Calu3 (cell line): ENCODE results near the gene FER. TPM values are rescaled to one million over a fixed set of nuclear protein-coding genes. Genes with fewer than 3 reads are reported as not detected.

ENCODE experiments used
- BruUV-seq: library from RNA; stranded (reverse); fragments of 400-500 nt; replicated peaks from 2 replicates; lab custom pipeline; 2021; lab: Mats Ljungman, UMichigan
- CTCF ChIA-PET: fragments of 300-600 bp; sonication (Branson Sonifier 250); formaldehyde crosslinking; loops from one replicate; lab custom pipeline; 2022; ENCODE audit warnings: antibody characterized with exemption; lab: Charles Lee
- DNase-seq: peaks from one replicate; pipeline ENCODE4 v3.0.0; 2022
- H3K27ac Mint-ChIP-seq: one replicate; pipeline ENCODE4 v1.8.0; 2022; ENCODE audit warnings: mixed read lengths; ENCODE audit not compliant: unreplicated experiment
- H3K27me3 Mint-ChIP-seq: one replicate; pipeline ENCODE4 v1.8.0; 2022; ENCODE audit warnings: mixed read lengths; ENCODE audit not compliant: unreplicated experiment
- H3K36me3 Mint-ChIP-seq: one replicate; pipeline ENCODE4 v1.8.0; 2022; ENCODE audit warnings: mild to moderate bottlenecking, moderate library complexity, mixed read lengths; ENCODE audit not compliant: insufficient read depth, unreplicated experiment
- H3K4me1 Mint-ChIP-seq: one replicate; pipeline ENCODE4 v1.8.0; 2022; ENCODE audit warnings: mild to moderate bottlenecking, low read depth, mixed read lengths; ENCODE audit not compliant: unreplicated experiment
- H3K4me3 Mint-ChIP-seq: one replicate; pipeline ENCODE4 v1.8.0; 2022; ENCODE audit warnings: mild to moderate bottlenecking, low read depth, moderate library complexity, mixed read lengths; ENCODE audit not compliant: unreplicated experiment
- H3K9me3 Mint-ChIP-seq: one replicate; pipeline ENCODE4 v1.8.0; 2022; ENCODE audit warnings: low read depth, mixed read lengths; ENCODE audit not compliant: unreplicated experiment
- intact Hi-C: fragments of 100-400 bp; cut with micrococcal nuclease; formaldehyde crosslinking; loops from one replicate; pipeline ENCODE4 v1.10.0; 2022; ENCODE audit not compliant: unreplicated experiment
- total RNA-seq: library from RNA; stranded (reverse); gene quantifications from 2 replicates; pipeline ENCODE4 v1.2.3, GENCODE V29; 2022
- TF ChIP-seq, protein P1 (sequence below): fragments of 200-600 bp; IDR thresholded peaks from one replicate; pipeline ENCODE4 v1.8.0; 2022; ENCODE audit warnings: antibody characterized with exemption; ENCODE audit not compliant: unreplicated experiment

Gene FER
- total RNA-seq, 1 experiment from 2014 or later: 32.9 TPM

DNA sequence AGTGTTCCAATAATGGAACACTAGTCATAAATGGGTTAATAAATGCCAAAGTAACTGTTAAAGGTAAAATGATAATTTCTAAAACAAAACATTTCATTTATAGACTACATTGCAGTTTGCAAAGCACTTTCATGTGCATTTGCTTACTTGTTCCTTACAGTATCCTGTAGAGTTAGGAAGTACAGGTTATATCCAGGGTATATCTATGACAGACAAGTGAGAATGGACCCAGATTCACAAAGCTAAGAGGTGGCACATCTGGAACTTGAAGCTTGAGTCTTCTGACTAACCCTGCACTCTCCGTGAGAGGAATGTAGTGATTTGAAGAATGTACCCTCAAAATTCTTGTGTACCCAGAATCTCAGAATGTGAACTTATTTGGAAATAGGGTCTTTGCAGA lies 121.4 kb downstream of the FER start:
- no TSS peak for BruUV-seq
- no peak for DNase-seq
- Mint-ChIP-seq H3K27me3 (no peaks in the 10 kb centered on the region), H3K4me1 (no peaks in the 10 kb centered on the region), H3K36me3 (no peaks in the 10 kb centered on the region), H3K4me3 (no peak overlapping the region), H3K9me3 (peaks cover 3% of the 10 kb centered on the region), H3K27ac (no peak overlapping the region)
- intact Hi-C loops: no loop called here
- TF ChIP-seq, protein P1, sequence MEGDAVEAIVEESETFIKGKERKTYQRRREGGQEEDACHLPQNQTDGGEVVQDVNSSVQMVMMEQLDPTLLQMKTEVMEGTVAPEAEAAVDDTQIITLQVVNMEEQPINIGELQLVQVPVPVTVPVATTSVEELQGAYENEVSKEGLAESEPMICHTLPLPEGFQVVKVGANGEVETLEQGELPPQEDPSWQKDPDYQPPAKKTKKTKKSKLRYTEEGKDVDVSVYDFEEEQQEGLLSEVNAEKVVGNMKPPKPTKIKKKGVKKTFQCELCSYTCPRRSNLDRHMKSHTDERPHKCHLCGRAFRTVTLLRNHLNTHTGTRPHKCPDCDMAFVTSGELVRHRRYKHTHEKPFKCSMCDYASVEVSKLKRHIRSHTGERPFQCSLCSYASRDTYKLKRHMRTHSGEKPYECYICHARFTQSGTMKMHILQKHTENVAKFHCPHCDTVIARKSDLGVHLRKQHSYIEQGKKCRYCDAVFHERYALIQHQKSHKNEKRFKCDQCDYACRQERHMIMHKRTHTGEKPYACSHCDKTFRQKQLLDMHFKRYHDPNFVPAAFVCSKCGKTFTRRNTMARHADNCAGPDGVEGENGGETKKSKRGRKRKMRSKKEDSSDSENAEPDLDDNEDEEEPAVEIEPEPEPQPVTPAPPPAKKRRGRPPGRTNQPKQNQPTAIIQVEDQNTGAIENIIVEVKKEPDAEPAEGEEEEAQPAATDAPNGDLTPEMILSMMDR: no peak
- CTCF ChIA-PET: no interaction called here

- intact Hi-C loops: no loop called here
- Mint-ChIP-seq H3K27me3 (no peaks in the 10 kb centered on the region), H3K36me3 (no peaks in the 10 kb centered on the region), H3K9me3 (no peaks in the 10 kb centered on the region), H3K4me3 (no peak overlapping the region), H3K27ac (no peak overlapping the region), H3K4me1 (no peaks in the 10 kb centered on the region)
- BruUV-seq: no TSS peak
- CTCF ChIA-PET: no interaction called here
- TF ChIP-seq, protein P1: no peak
- no peak for DNase-seq
These were observed 128.8 kb downstream of the FER start for GRCh38 chr5:108876451-108876850.

GRCh38 chr5:108878756-108879155 lies 131.1 kb downstream of the FER start:
- no peak for DNase-seq
- intact Hi-C loops: no loop called here
- Mint-ChIP-seq H3K4me3 (no peak overlapping the region), H3K27me3 (no peaks in the 10 kb centered on the region), H3K36me3 (no peaks in the 10 kb centered on the region), H3K9me3 (no peaks in the 10 kb centered on the region), H3K27ac (no peak overlapping the region), H3K4me1 (no peaks in the 10 kb centered on the region)
- TF ChIP-seq, protein P1: no peak
- BruUV-seq: no TSS peak
- CTCF ChIA-PET: no interaction called here

DNA sequence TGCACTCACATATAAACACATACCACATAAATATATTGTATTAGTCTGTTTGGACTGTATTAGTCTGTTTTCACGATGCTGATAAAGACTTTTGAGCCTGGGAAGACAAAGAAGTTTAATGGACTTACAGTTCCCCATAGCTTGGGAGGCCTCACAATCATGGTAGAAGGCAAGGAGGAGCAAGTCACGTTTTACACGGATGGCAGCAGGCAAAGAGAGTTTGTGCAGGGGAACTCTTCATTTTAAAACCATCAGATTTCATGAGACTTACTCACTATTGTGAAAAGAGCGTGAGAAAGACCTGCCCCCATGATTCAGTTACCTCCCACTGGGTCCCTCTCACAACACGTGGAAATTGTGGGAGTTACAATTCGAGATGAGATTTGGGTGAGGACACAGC lies 133.4 kb downstream of the FER start:
- Mint-ChIP-seq H3K4me3 (no peak overlapping the region), H3K27ac (no peak overlapping the region), H3K9me3 (no peaks in the 10 kb centered on the region), H3K36me3 (no peaks in the 10 kb centered on the region), H3K4me1 (no peaks in the 10 kb centered on the region), H3K27me3 (no peaks in the 10 kb centered on the region)
- TF ChIP-seq, protein P1: no peak
- CTCF ChIA-PET: no interaction called here
- intact Hi-C loops: no loop called here
- BruUV-seq: no TSS peak
- no peak for DNase-seq

GRCh38 chr5:108884736-108885135 lies 137.0 kb downstream of the FER start:
- CTCF ChIA-PET: no interaction called here
- DNase-seq: no peak
- intact Hi-C loops: no loop called here
- Mint-ChIP-seq H3K9me3 (no peaks in the 10 kb centered on the region), H3K27ac (no peak overlapping the region), H3K27me3 (no peaks in the 10 kb centered on the region), H3K4me1 (no peaks in the 10 kb centered on the region), H3K36me3 (no peaks in the 10 kb centered on the region), H3K4me3 (no peak overlapping the region)
- no TSS peak for BruUV-seq
- TF ChIP-seq, protein P1: no peak
